ENCODE measurements around the gene INSC. TPM values are rescaled to one million over a fixed set of nuclear protein-coding genes. Genes with fewer than 3 reads are reported as not detected.

INSC gene
- total RNA-seq, 1 experiment from 2014 or later: 1.4 TPM

DNA sequence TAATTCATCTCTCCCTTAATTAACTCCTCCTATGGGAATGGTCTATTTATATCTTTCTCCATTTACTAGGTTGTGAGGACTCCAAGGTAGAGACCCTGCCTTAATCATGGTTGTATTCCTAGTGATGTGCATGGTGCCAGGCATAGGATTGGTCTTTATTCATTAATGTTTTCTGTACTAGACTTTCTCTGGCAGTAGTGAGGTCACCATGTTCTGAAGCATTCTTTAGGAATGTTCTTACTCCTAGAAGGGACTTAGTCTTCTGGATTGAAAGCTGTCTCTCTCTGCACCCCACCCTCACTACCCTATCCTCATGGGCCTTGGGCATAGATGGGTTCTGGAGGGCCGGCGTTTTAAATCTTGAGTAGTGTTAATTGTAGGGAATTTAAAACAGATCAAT is 10.6 kb upstream of the INSC start:
- Histone ChIP-seq H3K4me2 (ENCODE audit: low read depth, low read length, poor library complexity, severe bottlenecking) (no peak overlapping the region), H3K9me2 (replicated peaks; ENCODE audit: insufficient read depth, low read length) (no peaks in the 10 kb centered on the region), H3K4me1 (ENCODE audit: low read length) (peaks cover 43% of the 10 kb centered on the region), H3K79me2 (ENCODE audit: low read length) (no peaks in the 10 kb centered on the region), H3K36me3 (ENCODE audit: insufficient read depth, low read length) (no peaks in the 10 kb centered on the region), H4K20me1 (ENCODE audit: insufficient read depth, low read depth, low read length) (no peaks in the 10 kb centered on the region), H3K9ac (ENCODE audit: low read length) (no peak overlapping the region), H2AFZ (ENCODE audit: low read length) (no peak overlapping the region), H3K9me3 (ENCODE audit: low read length) (no peaks in the 10 kb centered on the region), H3K27ac (ENCODE audit: low read length) (no peak overlapping the region), H3K4me3 (ENCODE audit: low read length) (no peak overlapping the region), H3K27me3 (ENCODE audit: low read length) (no peaks in the 10 kb centered on the region)
- DNase-seq: no peak

GRCh38 chr11:15106201-15106965 is 8.3 kb upstream of the INSC start:
- Histone ChIP-seq H3K27ac (ENCODE audit: low read length) (no peak overlapping the region), H3K36me3 (ENCODE audit: insufficient read depth, low read length) (no peaks in the 10 kb centered on the region), H3K9me2 (replicated peaks; ENCODE audit: insufficient read depth, low read length) (no peaks in the 10 kb centered on the region), H3K79me2 (ENCODE audit: low read length) (no peaks in the 10 kb centered on the region), H2AFZ (ENCODE audit: low read length) (no peak overlapping the region), H3K4me2 (ENCODE audit: low read depth, low read length, poor library complexity, severe bottlenecking) (no peak overlapping the region), H3K27me3 (ENCODE audit: low read length) (no peaks in the 10 kb centered on the region), H3K4me1 (ENCODE audit: low read length) (peaks cover 61% of the 10 kb centered on the region), H3K4me3 (ENCODE audit: low read length) (no peak overlapping the region), H3K9ac (ENCODE audit: low read length) (no peak overlapping the region), H3K9me3 (ENCODE audit: low read length) (no peaks in the 10 kb centered on the region), H4K20me1 (ENCODE audit: insufficient read depth, low read depth, low read length) (no peaks in the 10 kb centered on the region)
- peak; percentile 14 for DNase-seq

GRCh38 chr11:15107730-15108515 is 6.8 kb upstream of the INSC start:
- peak overlapping the region; percentile 46 for H3K4me2 ChIP-seq (ENCODE audit: low read depth, low read length, poor library complexity, severe bottlenecking)
- no peak overlapping the region for H3K27ac ChIP-seq (ENCODE audit: low read length)
- no peak overlapping the region for H3K9ac ChIP-seq (ENCODE audit: low read length)
- no peaks in the 10 kb centered on the region for H3K9me2 ChIP-seq (replicated peaks; ENCODE audit: insufficient read depth, low read length)
- H2AFZ ChIP-seq (ENCODE audit: low read length): no peak overlapping the region
- no peak for DNase-seq
- H3K27me3 ChIP-seq (ENCODE audit: low read length): no peaks in the 10 kb centered on the region
- H3K4me3 ChIP-seq (ENCODE audit: low read length): no peak overlapping the region
- H4K20me1 ChIP-seq (ENCODE audit: insufficient read depth, low read depth, low read length): no peaks in the 10 kb centered on the region
- H3K36me3 ChIP-seq (ENCODE audit: insufficient read depth, low read length): no peaks in the 10 kb centered on the region
- H3K4me1 ChIP-seq (ENCODE audit: low read length): peaks cover 70% of the 10 kb centered on the region
- no peaks in the 10 kb centered on the region for H3K79me2 ChIP-seq (ENCODE audit: low read length)
- no peaks in the 10 kb centered on the region for H3K9me3 ChIP-seq (ENCODE audit: low read length)

DNA sequence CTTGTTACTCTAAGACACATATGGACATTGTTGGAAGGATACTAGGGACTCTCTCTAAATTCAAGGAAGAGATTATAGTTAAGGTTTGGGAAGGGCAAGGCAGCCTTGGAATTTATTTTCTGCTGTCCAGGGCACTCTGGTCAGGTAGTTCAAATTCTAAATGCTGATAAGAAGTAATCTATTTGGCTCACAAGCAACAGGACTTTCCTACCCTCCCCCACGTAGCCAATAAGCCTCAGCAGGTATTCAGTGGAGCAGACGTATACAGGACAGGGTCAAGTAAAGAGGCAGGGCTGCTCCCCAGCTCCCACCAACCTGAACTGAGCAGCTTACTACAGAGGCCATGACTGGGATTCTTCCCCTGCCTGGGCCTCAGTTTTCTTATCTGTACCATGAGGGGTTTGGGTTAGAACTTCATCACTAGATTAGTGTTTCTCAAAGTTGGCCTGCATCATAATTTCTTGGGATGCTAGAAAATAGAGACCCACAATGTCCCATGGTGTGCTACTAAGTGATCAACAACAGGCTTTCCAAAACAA is 6.1 kb upstream of the INSC start:
- H2AFZ ChIP-seq (ENCODE audit: low read length): no peak overlapping the region
- H3K27ac ChIP-seq (ENCODE audit: low read length): no peak overlapping the region
- H4K20me1 ChIP-seq (ENCODE audit: insufficient read depth, low read depth, low read length): no peaks in the 10 kb centered on the region
- DNase-seq: no peak
- no peaks in the 10 kb centered on the region for H3K27me3 ChIP-seq (ENCODE audit: low read length)
- H3K4me1 ChIP-seq (ENCODE audit: low read length): peaks cover 76% of the 10 kb centered on the region
- H3K79me2 ChIP-seq (ENCODE audit: low read length): no peaks in the 10 kb centered on the region
- H3K9ac ChIP-seq (ENCODE audit: low read length): no peak overlapping the region
- peak overlapping the region; percentile 46 for H3K4me2 ChIP-seq (ENCODE audit: low read depth, low read length, poor library complexity, severe bottlenecking)
- H3K4me3 ChIP-seq (ENCODE audit: low read length): no peak overlapping the region
- no peaks in the 10 kb centered on the region for H3K36me3 ChIP-seq (ENCODE audit: insufficient read depth, low read length)
- no peaks in the 10 kb centered on the region for H3K9me3 ChIP-seq (ENCODE audit: low read length)
- H3K9me2 ChIP-seq (replicated peaks; ENCODE audit: insufficient read depth, low read length): no peaks in the 10 kb centered on the region

DNA sequence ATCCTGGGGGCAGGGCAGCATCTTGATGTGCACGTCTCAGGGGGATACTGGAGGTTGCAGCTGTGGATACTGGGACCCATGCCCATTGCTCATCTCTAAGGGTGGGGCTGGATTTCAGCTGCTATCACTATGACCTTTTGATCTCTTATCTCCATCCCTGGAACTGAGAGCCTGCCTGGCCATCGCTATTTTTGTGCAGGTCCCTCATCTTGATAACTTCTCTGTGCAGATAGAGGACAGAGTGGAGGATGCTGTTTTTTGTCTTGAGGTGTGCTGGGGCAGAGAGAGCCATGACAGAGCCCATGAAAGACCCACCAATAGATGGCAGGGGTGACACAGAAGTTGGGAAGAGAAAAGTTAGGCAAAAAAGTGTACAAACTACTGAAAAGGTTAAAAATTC is 5.1 kb upstream of the INSC start:
- Histone ChIP-seq H3K4me1 (ENCODE audit: low read length) (peaks cover 81% of the 10 kb centered on the region), H2AFZ (ENCODE audit: low read length) (no peak overlapping the region)

GRCh38 chr11:15111215-15111614 is 3.5 kb upstream of the INSC start:
- H3K79me2 ChIP-seq (ENCODE audit: low read length): no peaks in the 10 kb centered on the region
- no peak for DNase-seq
- H3K27ac ChIP-seq (ENCODE audit: low read length): no peak overlapping the region
- no peaks in the 10 kb centered on the region for H3K36me3 ChIP-seq (ENCODE audit: insufficient read depth, low read length)
- no peaks in the 10 kb centered on the region for H3K9me3 ChIP-seq (ENCODE audit: low read length)
- no peaks in the 10 kb centered on the region for H3K27me3 ChIP-seq (ENCODE audit: low read length)
- peaks cover 70% of the 10 kb centered on the region for H3K4me1 ChIP-seq (ENCODE audit: low read length)
- H3K9ac ChIP-seq (ENCODE audit: low read length): no peak overlapping the region
- no peaks in the 10 kb centered on the region for H3K9me2 ChIP-seq (replicated peaks; ENCODE audit: insufficient read depth, low read length)
- H3K4me3 ChIP-seq (ENCODE audit: low read length): no peak overlapping the region
- H3K4me2 ChIP-seq (ENCODE audit: low read depth, low read length, poor library complexity, severe bottlenecking): peak overlapping the region; percentile 11
- H4K20me1 ChIP-seq (ENCODE audit: insufficient read depth, low read depth, low read length): no peaks in the 10 kb centered on the region
- H2AFZ ChIP-seq (ENCODE audit: low read length): no peak overlapping the region

More for the DNA sequence above, 5.1 kb upstream of the INSC start:
- no peak for DNase-seq
- H3K79me2 ChIP-seq (ENCODE audit: low read length): no peaks in the 10 kb centered on the region
- no peak overlapping the region for H3K4me2 ChIP-seq (ENCODE audit: low read depth, low read length, poor library complexity, severe bottlenecking)
- no peak overlapping the region for H3K4me3 ChIP-seq (ENCODE audit: low read length)
- no peaks in the 10 kb centered on the region for H3K27me3 ChIP-seq (ENCODE audit: low read length)
- H3K9me2 ChIP-seq (replicated peaks; ENCODE audit: insufficient read depth, low read length): no peaks in the 10 kb centered on the region
- no peak overlapping the region for H3K27ac ChIP-seq (ENCODE audit: low read length)
- H3K9ac ChIP-seq (ENCODE audit: low read length): no peak overlapping the region
- H3K9me3 ChIP-seq (ENCODE audit: low read length): no peaks in the 10 kb centered on the region
- H3K36me3 ChIP-seq (ENCODE audit: insufficient read depth, low read length): no peaks in the 10 kb centered on the region
- H4K20me1 ChIP-seq (ENCODE audit: insufficient read depth, low read depth, low read length): no peaks in the 10 kb centered on the region

DNA sequence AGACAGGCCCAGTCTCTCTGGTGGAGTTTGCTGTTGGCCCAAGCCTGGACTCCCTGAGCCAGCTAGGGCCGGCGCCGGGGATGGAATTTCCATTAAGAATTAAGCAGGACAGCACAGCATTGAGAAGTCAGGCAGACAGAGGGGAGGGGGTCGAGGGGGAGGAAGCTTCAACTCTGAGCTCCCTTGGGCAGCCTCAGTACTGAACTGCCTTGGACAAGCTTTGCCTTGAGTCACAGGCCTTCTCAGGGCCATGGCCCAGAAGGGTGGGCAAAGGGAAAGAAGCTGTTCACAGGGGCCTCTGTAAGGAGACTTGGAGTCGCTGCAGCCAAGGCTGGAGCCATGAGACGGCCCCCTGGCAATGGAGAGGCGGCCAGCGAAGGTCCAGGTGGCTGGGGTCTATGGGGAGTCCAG is 2.6 kb upstream of the INSC start:
- H3K9ac ChIP-seq (ENCODE audit: low read length): no peak overlapping the region
- no peak overlapping the region for H3K27ac ChIP-seq (ENCODE audit: low read length)

GRCh38 chr11:15113381-15113780 is 1.3 kb upstream of the INSC start:
- Histone ChIP-seq H3K9me3 (ENCODE audit: low read length) (no peaks in the 10 kb centered on the region), H3K27ac (ENCODE audit: low read length) (peak overlapping the region; percentile 52; the same call in 1 of the 2 replicates), H3K9ac (ENCODE audit: low read length) (no peak overlapping the region), H2AFZ (ENCODE audit: low read length) (no peak overlapping the region), H3K4me2 (ENCODE audit: low read depth, low read length, poor library complexity, severe bottlenecking) (peak overlapping the region; percentile 57), H4K20me1 (ENCODE audit: insufficient read depth, low read depth, low read length) (no peaks in the 10 kb centered on the region), H3K79me2 (ENCODE audit: low read length) (no peaks in the 10 kb centered on the region), H3K4me1 (ENCODE audit: low read length) (peaks cover 63% of the 10 kb centered on the region), H3K27me3 (ENCODE audit: low read length) (no peaks in the 10 kb centered on the region), H3K36me3 (ENCODE audit: insufficient read depth, low read length) (no peaks in the 10 kb centered on the region), H3K4me3 (ENCODE audit: low read length) (no peak overlapping the region), H3K9me2 (replicated peaks; ENCODE audit: insufficient read depth, low read length) (no peaks in the 10 kb centered on the region)
- peak; percentile 75 for DNase-seq

More for the DNA sequence above, 2.6 kb upstream of the INSC start:
- no peaks in the 10 kb centered on the region for H3K9me3 ChIP-seq (ENCODE audit: low read length)
- no peaks in the 10 kb centered on the region for H4K20me1 ChIP-seq (ENCODE audit: insufficient read depth, low read depth, low read length)
- peak overlapping the region; percentile 11 for H3K4me2 ChIP-seq (ENCODE audit: low read depth, low read length, poor library complexity, severe bottlenecking)
- H3K9me2 ChIP-seq (replicated peaks; ENCODE audit: insufficient read depth, low read length): no peaks in the 10 kb centered on the region
- DNase-seq: no peak
- no peaks in the 10 kb centered on the region for H3K79me2 ChIP-seq (ENCODE audit: low read length)
- no peaks in the 10 kb centered on the region for H3K36me3 ChIP-seq (ENCODE audit: insufficient read depth, low read length)
- H3K4me1 ChIP-seq (ENCODE audit: low read length): peaks cover 70% of the 10 kb centered on the region
- H2AFZ ChIP-seq (ENCODE audit: low read length): no peak overlapping the region
- no peaks in the 10 kb centered on the region for H3K27me3 ChIP-seq (ENCODE audit: low read length)
- H3K4me3 ChIP-seq (ENCODE audit: low read length): no peak overlapping the region
